ENCODE data around the gene MIA2. TPM values are rescaled to one million over a fixed set of nuclear protein-coding genes. Genes with fewer than 3 reads are reported as not detected.
"Not testable (repeated sequence)": the region's sequence is repeated elsewhere in the genome, so short reads cannot be mapped to it uniquely, and the experiment has no call there.

MIA2 gene
- total RNA-seq, 1 donor from 2014 or later: 23.5 TPM

DNA sequence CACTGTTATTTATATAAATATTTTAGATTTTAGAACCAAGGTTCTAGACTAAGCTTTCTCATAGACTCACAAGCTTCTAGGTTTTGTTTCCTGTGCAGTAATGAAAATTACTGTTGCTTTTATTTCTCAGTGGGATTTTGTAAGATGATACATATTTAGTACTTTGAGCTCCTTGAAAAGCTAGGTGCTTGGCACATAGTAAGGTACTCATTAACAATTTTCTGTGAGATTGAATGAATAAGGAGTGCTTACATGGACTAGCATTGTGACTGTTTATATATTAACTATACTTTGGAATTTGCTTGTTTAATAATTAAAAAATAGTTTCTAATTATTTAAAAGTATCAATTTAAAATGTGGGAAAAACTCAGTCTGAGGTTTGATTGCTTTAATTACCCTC, 85.7 kb downstream of the MIA2 start:
- H3K9me3 Mint-ChIP-seq: no peaks in the 10 kb centered on the region
- H3K27me3 Mint-ChIP-seq: no peaks in the 10 kb centered on the region
- no peak overlapping the region for H3K27ac Mint-ChIP-seq
- TF ChIP-seq, protein P1, sequence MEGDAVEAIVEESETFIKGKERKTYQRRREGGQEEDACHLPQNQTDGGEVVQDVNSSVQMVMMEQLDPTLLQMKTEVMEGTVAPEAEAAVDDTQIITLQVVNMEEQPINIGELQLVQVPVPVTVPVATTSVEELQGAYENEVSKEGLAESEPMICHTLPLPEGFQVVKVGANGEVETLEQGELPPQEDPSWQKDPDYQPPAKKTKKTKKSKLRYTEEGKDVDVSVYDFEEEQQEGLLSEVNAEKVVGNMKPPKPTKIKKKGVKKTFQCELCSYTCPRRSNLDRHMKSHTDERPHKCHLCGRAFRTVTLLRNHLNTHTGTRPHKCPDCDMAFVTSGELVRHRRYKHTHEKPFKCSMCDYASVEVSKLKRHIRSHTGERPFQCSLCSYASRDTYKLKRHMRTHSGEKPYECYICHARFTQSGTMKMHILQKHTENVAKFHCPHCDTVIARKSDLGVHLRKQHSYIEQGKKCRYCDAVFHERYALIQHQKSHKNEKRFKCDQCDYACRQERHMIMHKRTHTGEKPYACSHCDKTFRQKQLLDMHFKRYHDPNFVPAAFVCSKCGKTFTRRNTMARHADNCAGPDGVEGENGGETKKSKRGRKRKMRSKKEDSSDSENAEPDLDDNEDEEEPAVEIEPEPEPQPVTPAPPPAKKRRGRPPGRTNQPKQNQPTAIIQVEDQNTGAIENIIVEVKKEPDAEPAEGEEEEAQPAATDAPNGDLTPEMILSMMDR (conservative IDR thresholded peaks at IDR 0.05): no peak
- H3K36me3 Mint-ChIP-seq: peaks cover 28% of the 10 kb centered on the region
- H3K4me1 Mint-ChIP-seq (ENCODE audit: unreplicated experiment): no peaks in the 10 kb centered on the region
- H3K4me3 Mint-ChIP-seq: no peak overlapping the region
- DNase-seq (ENCODE audit: extremely low spot score, unreplicated experiment): no peak

DNA sequence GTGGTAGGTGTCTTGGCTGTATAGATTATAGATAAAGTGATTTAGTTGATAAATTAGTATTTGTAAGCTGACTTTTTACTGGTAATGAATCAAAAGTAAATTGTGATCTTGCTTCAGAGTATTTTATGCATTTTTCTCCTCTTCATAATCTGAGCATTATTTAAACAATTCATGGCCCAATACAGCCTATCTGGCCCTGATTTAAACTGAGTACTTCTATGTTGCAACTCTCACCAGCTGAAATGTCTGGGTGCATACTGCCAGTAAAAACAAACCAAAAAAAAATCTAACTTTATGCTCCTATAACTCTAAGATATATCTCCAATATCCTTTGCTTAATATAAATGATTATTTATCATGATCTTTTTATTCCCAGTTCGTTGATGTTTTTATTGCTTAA, 86.6 kb downstream of the MIA2 start:
- TF ChIP-seq, protein P1 (conservative IDR thresholded peaks at IDR 0.05): no peak
- Mint-ChIP-seq H3K4me3 (no peak overlapping the region), H3K36me3 (peaks cover 28% of the 10 kb centered on the region), H3K27ac (no peak overlapping the region), H3K4me1 (ENCODE audit: unreplicated experiment) (no peaks in the 10 kb centered on the region), H3K27me3 (no peaks in the 10 kb centered on the region), H3K9me3 (no peaks in the 10 kb centered on the region)
- DNase-seq (ENCODE audit: extremely low spot score, unreplicated experiment): no peak

DNA sequence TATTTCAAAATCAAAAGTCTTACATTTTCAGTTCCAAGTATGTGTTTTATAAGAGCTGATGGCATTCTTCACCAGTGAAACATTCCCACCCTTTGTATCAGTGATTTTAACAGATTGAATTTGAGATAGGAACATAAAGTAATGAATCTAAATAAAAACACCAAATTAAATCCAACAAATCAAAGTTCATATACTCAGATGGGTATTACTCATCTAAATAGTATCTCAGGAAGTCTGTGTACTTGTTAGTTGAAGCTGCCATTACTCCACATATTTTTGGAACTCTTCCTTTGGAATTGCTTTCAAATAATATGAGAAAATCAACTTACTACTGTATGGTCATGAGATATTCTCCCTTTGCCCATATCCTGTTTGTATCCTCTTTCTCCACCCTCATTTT, 89.1 kb downstream of the MIA2 start:
- no peaks in the 10 kb centered on the region for H3K27me3 Mint-ChIP-seq
- peaks cover 20% of the 10 kb centered on the region for H3K36me3 Mint-ChIP-seq
- no peak overlapping the region for H3K4me3 Mint-ChIP-seq
- no peak overlapping the region for H3K27ac Mint-ChIP-seq
- no peaks in the 10 kb centered on the region for H3K4me1 Mint-ChIP-seq (ENCODE audit: unreplicated experiment)
- no peak for DNase-seq (ENCODE audit: extremely low spot score, unreplicated experiment)
- TF ChIP-seq, protein P1 (conservative IDR thresholded peaks at IDR 0.05): no peak
- H3K9me3 Mint-ChIP-seq: no peaks in the 10 kb centered on the region

DNA sequence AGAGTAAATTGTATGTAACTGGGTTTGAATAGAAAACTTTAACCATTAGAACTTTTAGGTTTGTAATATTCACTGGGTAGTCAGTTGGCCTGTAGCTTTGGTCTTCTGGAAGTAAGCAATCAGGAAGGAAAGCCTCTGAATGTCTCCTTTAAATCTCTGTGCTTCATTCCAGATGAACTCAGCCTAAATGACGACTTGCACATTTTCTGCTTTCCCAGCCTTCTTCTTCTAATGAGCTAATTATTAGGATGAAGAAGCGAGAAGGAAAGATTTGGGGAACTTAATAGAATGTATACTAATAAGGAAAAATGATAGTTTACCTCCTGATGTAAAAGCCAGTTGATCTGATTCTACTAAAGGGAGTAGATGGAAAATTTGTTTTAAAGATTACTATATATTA, 90.4 kb downstream of the MIA2 start:
- Mint-ChIP-seq H3K9me3 (no peaks in the 10 kb centered on the region), H3K27me3 (no peaks in the 10 kb centered on the region), H3K36me3 (peaks cover 26% of the 10 kb centered on the region), H3K4me1 (ENCODE audit: unreplicated experiment) (no peaks in the 10 kb centered on the region), H3K4me3 (no peak overlapping the region), H3K27ac (no peak overlapping the region)
- no peak for DNase-seq (ENCODE audit: extremely low spot score, unreplicated experiment)
- TF ChIP-seq, protein P1 (conservative IDR thresholded peaks at IDR 0.05): no peak

DNA sequence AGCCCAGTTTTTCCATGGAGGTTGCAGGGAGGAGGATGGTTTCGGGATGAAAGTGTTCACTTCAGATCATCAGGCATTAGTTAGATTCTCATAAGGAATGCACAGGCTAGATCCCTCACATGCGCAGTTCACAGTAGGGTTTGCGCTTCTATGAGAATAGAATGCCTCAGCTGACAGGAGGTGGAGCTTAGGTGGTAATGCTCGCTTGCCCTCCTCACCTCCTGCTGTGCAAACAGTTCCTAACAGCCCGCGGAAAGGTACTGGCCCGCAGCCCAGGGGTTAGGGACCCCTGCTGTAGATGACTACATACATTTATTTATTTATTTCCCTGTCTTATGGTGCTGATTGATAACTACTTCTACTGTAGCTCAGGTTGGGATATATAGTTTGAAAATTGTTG, 105.3 kb downstream of the MIA2 start:
- Mint-ChIP-seq H3K9me3 (no peaks in the 10 kb centered on the region), H3K4me3 (no peak overlapping the region), H3K27me3 (no peaks in the 10 kb centered on the region), H3K27ac (no peak overlapping the region), H3K4me1 (ENCODE audit: unreplicated experiment) (peaks cover 7% of the 10 kb centered on the region), H3K36me3 (peaks cover 22% of the 10 kb centered on the region)
- TF ChIP-seq, protein P1 (conservative IDR thresholded peaks at IDR 0.05): no peak
- no peak for DNase-seq (ENCODE audit: extremely low spot score, unreplicated experiment)

DNA sequence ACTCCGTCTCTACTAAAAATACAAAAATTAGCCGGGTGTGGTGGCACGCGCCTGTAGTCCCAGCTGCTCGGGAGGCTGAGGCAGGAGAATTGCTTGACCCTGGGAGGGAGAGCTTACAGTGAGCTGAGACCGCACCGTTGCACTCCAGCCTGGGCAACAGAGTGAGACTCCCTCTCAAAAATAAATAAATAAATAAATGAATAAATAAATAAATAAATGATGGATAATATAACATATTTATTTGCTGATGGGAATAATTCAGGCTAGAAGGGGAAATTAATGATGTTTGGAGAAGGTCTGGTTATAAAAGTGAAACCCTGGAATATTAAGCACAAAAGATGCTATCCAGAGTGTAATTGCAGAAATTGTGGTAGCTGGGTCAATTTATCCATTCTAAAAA, 107.4 kb downstream of the MIA2 start:
- H3K4me3 Mint-ChIP-seq; H3K9me3 Mint-ChIP-seq; H3K27me3 Mint-ChIP-seq; DNase-seq (ENCODE audit: extremely low spot score, unreplicated experiment); H3K27ac Mint-ChIP-seq; H3K4me1 Mint-ChIP-seq (ENCODE audit: unreplicated experiment): not testable (repeated sequence)
- peaks cover 19% of the 10 kb centered on the region for H3K36me3 Mint-ChIP-seq

All from type B pancreatic cell (in vitro differentiated cells).